ENCODE results near the gene PLEKHA1. TPM values are rescaled to one million over a fixed set of nuclear protein-coding genes. Genes with fewer than 3 reads are reported as not detected.

Gene PLEKHA1
- total and polyA plus RNA-seq, 2 donors (not counting 3 experiments of a cell fraction or from before 2014, with no cell fraction given): 21.6 to 58.8 TPM

DNA sequence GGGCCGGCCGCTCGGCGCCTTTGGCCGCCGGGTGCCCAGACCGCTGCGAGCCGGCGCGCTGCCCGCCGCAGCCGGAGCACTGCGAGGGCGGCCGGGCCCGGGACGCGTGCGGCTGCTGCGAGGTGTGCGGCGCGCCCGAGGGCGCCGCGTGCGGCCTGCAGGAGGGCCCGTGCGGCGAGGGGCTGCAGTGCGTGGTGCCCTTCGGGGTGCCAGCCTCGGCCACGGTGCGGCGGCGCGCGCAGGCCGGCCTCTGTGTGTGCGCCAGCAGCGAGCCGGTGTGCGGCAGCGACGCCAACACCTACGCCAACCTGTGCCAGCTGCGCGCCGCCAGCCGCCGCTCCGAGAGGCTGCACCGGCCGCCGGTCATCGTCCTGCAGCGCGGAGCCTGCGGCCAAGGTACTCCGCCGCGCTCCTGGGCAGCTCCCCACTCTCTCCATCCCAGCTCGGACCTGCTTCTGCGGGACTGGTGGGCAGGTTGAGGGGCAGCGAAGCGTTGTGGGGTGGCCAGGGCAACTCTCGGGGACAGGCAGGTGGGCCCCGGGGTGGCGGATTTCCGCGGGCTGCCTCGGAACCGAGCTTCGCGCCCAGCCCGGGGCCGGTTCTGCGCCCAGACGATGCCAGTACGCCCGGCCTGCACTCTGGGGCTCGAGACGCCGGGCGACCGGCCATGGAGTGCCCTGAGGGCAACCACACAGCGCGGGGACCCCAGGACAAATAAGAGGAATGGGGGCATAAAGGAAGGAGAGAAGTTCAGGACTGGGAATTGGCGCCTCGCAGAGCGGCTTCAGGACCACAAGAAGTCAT, 87.4 kb downstream of the PLEKHA1 start:
- H3K9me1 ChIP-seq (replicated peaks; ENCODE audit: control insufficient read depth, extremely low read depth, insufficient read depth, low read length): no peaks in the 10 kb centered on the region
- peaks cover 14% of the 10 kb centered on the region for H3K4me1 ChIP-seq (ENCODE audit: control insufficient read depth, extremely low read depth, insufficient read depth, low read length)
- no peaks in the 10 kb centered on the region for H3K9me3 ChIP-seq (replicated peaks; ENCODE audit: control insufficient read depth, insufficient read depth, low read length)
- no TSS peak for BruUV-seq (replicated peaks)
- DNase-seq (ENCODE audit: low read depth, low spot score) (peak; percentile 42), FAIRE-seq (no peak)
- H4K20me1 ChIP-seq (replicated peaks; ENCODE audit: control insufficient read depth, extremely low read depth, insufficient read depth, low read length): no peaks in the 10 kb centered on the region
- ChIA-PET POLR2A (no interaction called here), CTCF (interaction anchor here (0.8 to 3.0 kb wide), 6 partner anchors 33 to 321 kb away, joined by 3 to 15 read pairs (median 6); no protein-coding TSS in a partner anchor)
- dilution Hi-C loops (cut with MboI; ENCODE audit: extremely low pct_ligation_motif_present, low sequenced_read_pairs) (no loop called here), intact Hi-C loops (cut with micrococcal nuclease) (loop anchor here (1.0 to 10.0 kb wide), 5 partner anchors 12 to 1953 kb away; partner anchors contain the start of genes OAT and PLEKHA1)
- H3K27me3 ChIP-seq (ENCODE audit: control insufficient read depth in 2 of 2, insufficient read depth in 2 of 2, low read length in 2 of 2): no peaks in the 10 kb centered on the region
- peak overlapping the region; percentile 71 to 92 (median 88) for H3K4me3 ChIP-seq (replicated peaks in 1 of 3; ENCODE audit: insufficient read depth in 1 of 3, low read depth in 1 of 3, low read length in 3 of 3)
- H3K27ac ChIP-seq (ENCODE audit: insufficient read depth, low read depth, low read length): peak overlapping the region; percentile 19
- H3K4me2 ChIP-seq (ENCODE audit: insufficient read depth, low read length): peak overlapping the region; percentile 89
- TF ChIP-seq POLR2AphosphoS5 (IDR thresholded peaks at IDR 0.05; ENCODE audit: insufficient read depth, low read depth, low read length): no peak
- no peak for TF ChIP-seq GATA2 (IDR thresholded peaks at IDR 0.05; ENCODE audit: insufficient read depth, insufficient read length, low read depth, low read length)
- TF ChIP-seq FOS (IDR thresholded peaks at IDR 0.05; ENCODE audit: borderline replicate concordance, insufficient read depth, low read length): no peak
- TF ChIP-seq POLR2A (IDR thresholded peaks at IDR 0.05; ENCODE audit: low read depth, low read length): no peak
- TF ChIP-seq MYC (IDR thresholded peaks at IDR 0.05; ENCODE audit: low read depth, low read length): no peak
- TF ChIP-seq, protein P1, sequence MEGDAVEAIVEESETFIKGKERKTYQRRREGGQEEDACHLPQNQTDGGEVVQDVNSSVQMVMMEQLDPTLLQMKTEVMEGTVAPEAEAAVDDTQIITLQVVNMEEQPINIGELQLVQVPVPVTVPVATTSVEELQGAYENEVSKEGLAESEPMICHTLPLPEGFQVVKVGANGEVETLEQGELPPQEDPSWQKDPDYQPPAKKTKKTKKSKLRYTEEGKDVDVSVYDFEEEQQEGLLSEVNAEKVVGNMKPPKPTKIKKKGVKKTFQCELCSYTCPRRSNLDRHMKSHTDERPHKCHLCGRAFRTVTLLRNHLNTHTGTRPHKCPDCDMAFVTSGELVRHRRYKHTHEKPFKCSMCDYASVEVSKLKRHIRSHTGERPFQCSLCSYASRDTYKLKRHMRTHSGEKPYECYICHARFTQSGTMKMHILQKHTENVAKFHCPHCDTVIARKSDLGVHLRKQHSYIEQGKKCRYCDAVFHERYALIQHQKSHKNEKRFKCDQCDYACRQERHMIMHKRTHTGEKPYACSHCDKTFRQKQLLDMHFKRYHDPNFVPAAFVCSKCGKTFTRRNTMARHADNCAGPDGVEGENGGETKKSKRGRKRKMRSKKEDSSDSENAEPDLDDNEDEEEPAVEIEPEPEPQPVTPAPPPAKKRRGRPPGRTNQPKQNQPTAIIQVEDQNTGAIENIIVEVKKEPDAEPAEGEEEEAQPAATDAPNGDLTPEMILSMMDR (IDR thresholded peaks at IDR 0.05; ENCODE audit: extremely low read depth in 1 of 2, insufficient read depth in 1 of 2, low read depth in 1 of 2, low read length in 2 of 2): no peak
- TF ChIP-seq, protein P2, sequence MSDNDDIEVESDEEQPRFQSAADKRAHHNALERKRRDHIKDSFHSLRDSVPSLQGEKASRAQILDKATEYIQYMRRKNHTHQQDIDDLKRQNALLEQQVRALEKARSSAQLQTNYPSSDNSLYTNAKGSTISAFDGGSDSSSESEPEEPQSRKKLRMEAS (IDR thresholded peaks at IDR 0.05; ENCODE audit: insufficient read depth, insufficient read length): no peak
- no peak for TF ChIP-seq EZH2 (IDR thresholded peaks at IDR 0.05; ENCODE audit: borderline replicate concordance, low read depth, low read length, severe bottlenecking)
- TF ChIP-seq JUN (IDR thresholded peaks at IDR 0.05; ENCODE audit: borderline replicate concordance, insufficient read depth, insufficient read length, low read depth): no peak
- peak overlapping the region; percentile 79 for H2AFZ ChIP-seq (ENCODE audit: low read depth, low read length)
- H3K36me3 ChIP-seq (ENCODE audit: control insufficient read depth in 2 of 2, extremely low read depth in 1 of 2, insufficient read depth in 2 of 2, low read length in 2 of 2): no peaks in the 10 kb centered on the region
- H3K9ac ChIP-seq (replicated peaks; ENCODE audit: extremely low read depth, insufficient read depth, low read length): peak overlapping the region; percentile 84
- H3K79me2 ChIP-seq (ENCODE audit: control insufficient read depth, insufficient read depth, low read length): peaks cover 13% of the 10 kb centered on the region
